ENCODE measurements around the gene SHF.

DNA sequence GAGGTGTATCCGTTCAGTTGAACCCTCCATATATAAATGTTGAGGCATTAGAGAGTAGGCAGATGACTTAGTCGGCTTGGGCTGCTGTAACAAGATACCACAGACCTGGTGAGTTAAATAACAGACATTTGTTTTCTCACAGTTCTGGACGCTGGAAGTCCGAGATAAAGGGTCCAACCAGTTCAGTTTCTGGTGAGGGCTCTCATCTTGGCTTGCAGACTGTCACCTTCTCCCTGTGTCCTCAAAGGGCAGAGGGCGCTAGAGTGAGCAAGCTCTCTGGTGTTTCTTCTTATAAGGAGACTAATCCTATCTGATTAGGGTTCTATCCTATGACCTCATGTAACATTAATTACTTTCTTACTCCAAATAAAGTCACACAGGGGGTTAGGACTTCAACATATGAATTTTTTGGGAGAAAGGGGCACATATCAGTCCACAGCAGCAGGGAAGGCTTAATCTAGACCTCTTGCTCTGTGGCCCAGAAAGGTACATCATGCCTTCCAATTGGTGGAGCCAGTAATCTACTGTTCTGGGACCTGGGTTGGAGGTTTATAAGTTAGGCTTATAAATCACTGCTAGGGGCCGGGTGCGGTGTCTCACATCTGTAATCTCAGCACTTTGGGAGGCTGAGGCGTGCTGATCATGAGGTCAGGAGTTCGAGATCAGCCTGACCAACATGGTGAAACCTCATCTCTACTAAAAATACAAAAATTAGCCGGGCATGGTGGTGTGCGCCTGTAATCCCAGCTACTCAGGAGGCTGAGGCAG lies 37.9 kb upstream of the SHF start:
- no peak for TF ChIP-seq POLR2A (IDR thresholded peaks at IDR 0.05; ENCODE audit: low read depth, low read length)
- no peak for TF ChIP-seq PAX5 (IDR thresholded peaks at IDR 0.05; ENCODE audit: insufficient read depth, low read length, severe bottlenecking)
